HCT116 (cell line): ENCODE results near the gene LBR.

ENCODE experiments used
- CEBPB ChIP-seq: IDR thresholded peaks from 2 replicates; pipeline ENCODE4 v1.6.1; 2012; ENCODE audit warnings: low read depth
- CTCF ChIP-seq, 3 experiments: fragments of 200-600 bp in 1 of 3; sonication (generic) in 1 of 3; IDR thresholded peaks in 2 of 3; conservative IDR thresholded peaks in 1 of 3; 2 replicates each; pipeline ENCODE4 v1.5.1; 2012 to 2017; ENCODE audit warnings: low read depth in 2 of 3, low read length in 2 of 3, antibody characterized with exemption in 1 of 3, borderline replicate concordance in 1 of 3, control low read depth in 1 of 3, mild to moderate bottlenecking in 1 of 3, mixed read lengths in 1 of 3, mixed run types in 1 of 3, moderate library complexity in 1 of 3; ENCODE audit not compliant: insufficient read depth in 1 of 3
- EZH2 ChIP-seq: fragments of 200-600 bp; sonication (generic); IDR thresholded peaks from 2 replicates; pipeline ENCODE4 v1.6.1; 2017; ENCODE audit warnings: antibody characterized with exemption, mixed run types
- SP1 ChIP-seq: IDR thresholded peaks from 2 replicates; pipeline ENCODE4 v1.6.1; 2012; ENCODE audit warnings: low read depth
- ZBTB33 ChIP-seq: IDR thresholded peaks from 2 replicates; pipeline ENCODE4 v1.6.1; 2011; ENCODE audit warnings: mild to moderate bottlenecking, low read length, moderate library complexity; ENCODE audit not compliant: insufficient replicate concordance; ENCODE audit errors: extremely low read depth
- ZFX ChIP-seq: fragments of 450-650 bp; IDR thresholded peaks from 2 replicates; pipeline ENCODE4 v1.6.1; 2017

GRCh38 chr1:225380691-225381090 lies 47.1 kb downstream of the LBR start:
- no peak for TF ChIP-seq CTCF (IDR thresholded peaks at IDR 0.05 in 2 of 3, conservative IDR thresholded peaks at IDR 0.05 in 1 of 3; ENCODE audit: borderline replicate concordance in 1 of 3, insufficient read depth in 1 of 3, low read depth in 2 of 3, low read length in 2 of 3)
- no peak for TF ChIP-seq EZH2
- TF ChIP-seq SP1 = no peak
- TF ChIP-seq CEBPB = no peak
- TF ChIP-seq ZFX = no peak
- no peak for TF ChIP-seq ZBTB33
